Measurements from ENCODE around the gene PTPRO. TPM values are rescaled to one million over a fixed set of nuclear protein-coding genes. Genes with fewer than 3 reads are reported as not detected.

The PTPRO gene
- total RNA-seq, 1 experiment from 2014 or later = 0.52 TPM

DNA sequence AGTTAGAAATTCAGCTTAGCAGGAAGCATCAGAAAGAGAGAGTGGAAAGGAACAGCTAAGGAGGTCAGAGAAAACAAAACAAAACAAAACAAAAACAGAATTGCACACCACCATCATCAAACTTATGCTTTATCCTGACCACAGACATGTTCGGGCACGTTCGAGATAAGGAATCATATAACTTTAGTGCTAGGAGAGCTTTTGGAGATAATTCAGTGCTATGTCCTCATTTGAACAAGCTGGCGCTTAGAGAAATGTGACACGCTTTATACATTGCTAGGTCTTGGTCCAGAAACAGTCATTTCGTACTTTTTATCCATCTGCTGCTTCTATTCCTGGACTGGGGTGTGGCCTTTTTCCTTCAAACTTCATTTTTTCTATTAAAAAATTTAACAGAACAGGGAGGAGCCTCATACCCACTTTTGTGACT lies 213.1 kb downstream of the PTPRO start:
- H3K27ac ChIP-seq (ENCODE audit: insufficient read length, low read depth, low read length) = no peak overlapping the region
- H3K9ac ChIP-seq (ENCODE audit: extremely low read depth, insufficient read length, low read length) = no peak overlapping the region
- no peaks in the 10 kb centered on the region for H3K27me3 Mint-ChIP-seq (ENCODE audit: low read depth)
- H3K4me1 ChIP-seq (ENCODE audit: insufficient read depth, low read length) = no peaks in the 10 kb centered on the region
- H3K23me2 ChIP-seq (ENCODE audit: insufficient read length, low read depth, low read length, poor library complexity, severe bottlenecking) = no peaks in the 10 kb centered on the region
- H2BK120ac ChIP-seq (ENCODE audit: low read depth, low read length, poor library complexity, severe bottlenecking) = no peak overlapping the region
- no peaks in the 10 kb centered on the region for H4K20me1 ChIP-seq (ENCODE audit: control insufficient read depth, insufficient read depth, insufficient read length)
- H2AFZ ChIP-seq (ENCODE audit: low read length) = no peak overlapping the region
- no peak for DNase-seq
- no peak overlapping the region for H2BK15ac ChIP-seq (ENCODE audit: low read depth, low read length)
- H4K5ac ChIP-seq (ENCODE audit: insufficient read length, low read depth, low read length) = no peak overlapping the region
- H3K27ac Mint-ChIP-seq = no peak overlapping the region
- no peak overlapping the region for H3K4me3 Mint-ChIP-seq
- TF ChIP-seq, protein P1, sequence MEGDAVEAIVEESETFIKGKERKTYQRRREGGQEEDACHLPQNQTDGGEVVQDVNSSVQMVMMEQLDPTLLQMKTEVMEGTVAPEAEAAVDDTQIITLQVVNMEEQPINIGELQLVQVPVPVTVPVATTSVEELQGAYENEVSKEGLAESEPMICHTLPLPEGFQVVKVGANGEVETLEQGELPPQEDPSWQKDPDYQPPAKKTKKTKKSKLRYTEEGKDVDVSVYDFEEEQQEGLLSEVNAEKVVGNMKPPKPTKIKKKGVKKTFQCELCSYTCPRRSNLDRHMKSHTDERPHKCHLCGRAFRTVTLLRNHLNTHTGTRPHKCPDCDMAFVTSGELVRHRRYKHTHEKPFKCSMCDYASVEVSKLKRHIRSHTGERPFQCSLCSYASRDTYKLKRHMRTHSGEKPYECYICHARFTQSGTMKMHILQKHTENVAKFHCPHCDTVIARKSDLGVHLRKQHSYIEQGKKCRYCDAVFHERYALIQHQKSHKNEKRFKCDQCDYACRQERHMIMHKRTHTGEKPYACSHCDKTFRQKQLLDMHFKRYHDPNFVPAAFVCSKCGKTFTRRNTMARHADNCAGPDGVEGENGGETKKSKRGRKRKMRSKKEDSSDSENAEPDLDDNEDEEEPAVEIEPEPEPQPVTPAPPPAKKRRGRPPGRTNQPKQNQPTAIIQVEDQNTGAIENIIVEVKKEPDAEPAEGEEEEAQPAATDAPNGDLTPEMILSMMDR (conservative IDR thresholded peaks at IDR 0.05) = no peak
- no peak overlapping the region for H3K23ac ChIP-seq (ENCODE audit: insufficient read length, low read depth, low read length)
- no peaks in the 10 kb centered on the region for H3K79me2 ChIP-seq (ENCODE audit: insufficient read depth, low read length)
- H2BK12ac ChIP-seq (ENCODE audit: insufficient read length, low read depth, low read length) = no peak overlapping the region
- no CpG with 5 or more reads among the region's 6 CpGs for WGBS (ENCODE audit: extremely low coverage, insufficient read length, low lambda C conversion rate)
- no peak overlapping the region for H4K8ac ChIP-seq (replicated peaks; ENCODE audit: insufficient read length, low read depth, low read length)
- no peak overlapping the region for H3K14ac ChIP-seq (ENCODE audit: insufficient read depth, low read length)
- H3K18ac ChIP-seq (ENCODE audit: insufficient read length, low read depth, low read length) = no peak overlapping the region
- H2AK5ac ChIP-seq (ENCODE audit: insufficient read length, low read length) = no peak overlapping the region
- H3K56ac ChIP-seq (ENCODE audit: insufficient read length, low read depth, low read length) = no peak overlapping the region
- H3K4ac ChIP-seq (ENCODE audit: low read depth, low read length) = no peak overlapping the region
- H3K9me3 ChIP-seq (ENCODE audit: control insufficient read depth, low read depth, low read length) = no peaks in the 10 kb centered on the region
- no peaks in the 10 kb centered on the region for H3K9me3 Mint-ChIP-seq
- no peak overlapping the region for H2BK20ac ChIP-seq (ENCODE audit: low read depth, low read length, poor library complexity, severe bottlenecking)
- H3K4me1 Mint-ChIP-seq = no peaks in the 10 kb centered on the region
- no peak overlapping the region for H2BK5ac ChIP-seq (ENCODE audit: insufficient read length, low read length)
- no peak overlapping the region for H3K4me2 ChIP-seq (ENCODE audit: insufficient read depth, insufficient read length, low read length)
- H4K91ac ChIP-seq (ENCODE audit: insufficient read length, low read depth, low read length) = no peak overlapping the region
- no peaks in the 10 kb centered on the region for H3K27me3 ChIP-seq (ENCODE audit: insufficient read depth, low read length)
- no peak overlapping the region for H3T11ph ChIP-seq (ENCODE audit: low read length)
- no peaks in the 10 kb centered on the region for H3K79me1 ChIP-seq (ENCODE audit: insufficient read depth, low read depth, low read length, poor library complexity, severe bottlenecking)
- H3K36me3 Mint-ChIP-seq (ENCODE audit: insufficient read depth in 1 of 3, low read depth in 3 of 3) = no peaks in the 10 kb centered on the region

Measured in H9 (cell line).